Gastrocnemius medialis (tissue), 4 donors: Measurements from ENCODE around the gene BCR.

Source experiments
- POLR2A ChIP-seq, 2 donors: fragments of 450-650 bp; IDR thresholded peaks; one replicate each; pipeline ENCODE4 v1.6.1; 2017; ENCODE audit warnings: antibody characterized with exemption in 2 of 2, mild to moderate bottlenecking in 2 of 2, moderate library complexity in 2 of 2
- TF ChIP-seq, protein P1 (sequence below), 5 experiments: fragments of 450-650 bp in 3 of 5; fragments of 200-600 bp in 2 of 5; sonication (generic) in 2 of 5; IDR thresholded peaks in 4 of 5; conservative IDR thresholded peaks in 1 of 5; 1 replicate in 4 of 5; 2 replicates in 1 of 5; pipeline ENCODE4 v1.5.1; 2016 to 2019; ENCODE audit warnings: antibody characterized with exemption in 5 of 5, mild to moderate bottlenecking in 3 of 5, moderate library complexity in 3 of 5

DNA sequence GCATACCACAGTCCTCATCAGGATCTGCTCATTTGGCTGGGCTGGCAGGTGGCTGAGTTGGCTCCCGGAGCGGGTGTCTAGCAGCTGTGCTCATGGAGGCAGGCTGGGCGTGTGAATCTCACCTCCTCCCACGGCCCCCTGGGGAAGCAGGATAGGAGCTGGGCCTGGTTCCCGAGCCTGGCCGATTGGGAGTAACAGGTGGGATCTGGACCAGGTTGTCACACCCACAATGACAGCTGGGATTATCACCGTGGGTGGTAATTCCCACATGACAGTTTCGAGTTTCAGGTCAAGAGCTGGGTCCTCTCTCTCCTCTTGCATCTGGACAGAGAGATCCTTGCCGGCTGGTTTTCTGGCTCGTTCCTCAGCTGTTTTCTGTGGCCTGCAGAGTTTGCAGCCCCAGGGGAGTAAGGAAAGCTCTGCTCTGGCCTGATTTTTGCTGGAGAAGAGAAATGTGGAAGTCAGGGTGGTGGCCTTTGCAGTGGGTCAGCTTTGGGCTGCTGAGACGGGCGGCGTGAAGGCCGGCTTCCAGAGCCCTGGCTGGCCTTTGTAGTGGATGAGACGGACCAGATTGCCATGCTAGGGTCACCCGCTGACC is 57.0 kb downstream of the BCR start:
- TF ChIP-seq, protein P1, sequence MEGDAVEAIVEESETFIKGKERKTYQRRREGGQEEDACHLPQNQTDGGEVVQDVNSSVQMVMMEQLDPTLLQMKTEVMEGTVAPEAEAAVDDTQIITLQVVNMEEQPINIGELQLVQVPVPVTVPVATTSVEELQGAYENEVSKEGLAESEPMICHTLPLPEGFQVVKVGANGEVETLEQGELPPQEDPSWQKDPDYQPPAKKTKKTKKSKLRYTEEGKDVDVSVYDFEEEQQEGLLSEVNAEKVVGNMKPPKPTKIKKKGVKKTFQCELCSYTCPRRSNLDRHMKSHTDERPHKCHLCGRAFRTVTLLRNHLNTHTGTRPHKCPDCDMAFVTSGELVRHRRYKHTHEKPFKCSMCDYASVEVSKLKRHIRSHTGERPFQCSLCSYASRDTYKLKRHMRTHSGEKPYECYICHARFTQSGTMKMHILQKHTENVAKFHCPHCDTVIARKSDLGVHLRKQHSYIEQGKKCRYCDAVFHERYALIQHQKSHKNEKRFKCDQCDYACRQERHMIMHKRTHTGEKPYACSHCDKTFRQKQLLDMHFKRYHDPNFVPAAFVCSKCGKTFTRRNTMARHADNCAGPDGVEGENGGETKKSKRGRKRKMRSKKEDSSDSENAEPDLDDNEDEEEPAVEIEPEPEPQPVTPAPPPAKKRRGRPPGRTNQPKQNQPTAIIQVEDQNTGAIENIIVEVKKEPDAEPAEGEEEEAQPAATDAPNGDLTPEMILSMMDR (IDR thresholded peaks at IDR 0.05 in 4 of 5, conservative IDR thresholded peaks at IDR 0.05 in 1 of 5): no peak
- no peak for TF ChIP-seq POLR2A (IDR thresholded peaks at IDR 0.05)
